Right ventricle myocardium inferior (tissue), 1 donor: ENCODE results near the gene GPR78. TPM values are rescaled to one million over a fixed set of nuclear protein-coding genes. Genes with fewer than 3 reads are reported as not detected.

Experiments
- ATAC-seq: fragments of 200-7000 bp; cut with Tn5 transposase; one replicate; pipeline ENCODE4 v1.9.1; 2020; ENCODE audit warnings: mild to moderate bottlenecking, moderate library complexity
- DNase-seq: peaks from one replicate; pipeline ENCODE4 v3.0.0; 2021; ENCODE audit errors: missing footprints
- intact Hi-C: fragments of 100-400 bp; cut with DNase I; formaldehyde crosslinking; loops from one replicate; pipeline ENCODE4 v1.11.0; 2022
- total RNA-seq: library from RNA; stranded (reverse); fragmentation: NEBNext Ultra II Directional; extraction: Animal tissue kit (Norgen Biotek cat#: 25700); gene quantifications from one replicate; pipeline ENCODE4 v1.2.1, GENCODE V29; 2021
- donor health status: DM: no; HTN: yes; CAD: no; lungs with severe emphysema.

GPR78 gene
- total RNA-seq, 1 donor from 2014 or later, result not detected

GRCh38 chr4:8581094-8581861 is 1.1 kb downstream of the GPR78 start:
- DNase-seq, result no peak
- intact Hi-C loops, result no loop called here
- peak; percentile 6 for ATAC-seq

GRCh38 chr4:8582016-8582415 is 1.8 kb downstream of the GPR78 start:
- intact Hi-C loops, result no loop called here
- ATAC-seq (no peak), DNase-seq (no peak)

GRCh38 chr4:8582436-8582835 is 2.2 kb downstream of the GPR78 start:
- ATAC-seq (no peak), DNase-seq (no peak)
- intact Hi-C loops, result no loop called here

- ATAC-seq (no peak), DNase-seq (no peak)
- intact Hi-C loops, result no loop called here
Observed at GRCh38 chr4:8582941-8583654, 2.9 kb downstream of the GPR78 start.

- no peak for DNase-seq
- intact Hi-C loops, result no loop called here
- ATAC-seq, result no peak
Observed at GRCh38 chr4:8583655-8584025, 3.4 kb downstream of the GPR78 start.

- no peak for DNase-seq
- intact Hi-C loops, result no loop called here
Observed at GRCh38 chr4:8585186-8585585, 5.0 kb downstream of the GPR78 start.

GRCh38 chr4:8585721-8586212 is 5.6 kb downstream of the GPR78 start:
- ATAC-seq (no peak), DNase-seq (no peak)
- intact Hi-C loops, result no loop called here

More at GRCh38 chr4:8585186-8585585, 5.0 kb downstream of the GPR78 start:
- ATAC-seq, result no peak

GRCh38 chr4:8586246-8586645 is 6.1 kb downstream of the GPR78 start:
- intact Hi-C loops, result no loop called here
- DNase-seq, result no peak
- ATAC-seq, result no peak

GRCh38 chr4:8586671-8587468 is 6.7 kb downstream of the GPR78 start:
- intact Hi-C loops, result no loop called here
- DNase-seq (peak; percentile 54), ATAC-seq (no peak)

GRCh38 chr4:8587469-8588195 is 7.4 kb downstream of the GPR78 start:
- no peak for DNase-seq
- no peak for ATAC-seq
- intact Hi-C loops, result no loop called here

- no peak for DNase-seq
- intact Hi-C loops, result no loop called here
- no peak for ATAC-seq
Observed at GRCh38 chr4:8588196-8588470, 7.9 kb downstream of the GPR78 start.

- DNase-seq, result no peak
- no peak for ATAC-seq
- intact Hi-C loops, result no loop called here
Observed at GRCh38 chr4:8589336-8589735, 9.1 kb downstream of the GPR78 start.

GRCh38 chr4:8589823-8590545 is 9.8 kb downstream of the GPR78 start:
- intact Hi-C loops, result loop anchor here (5.0 kb wide), 1 partner anchor 348 kb away; no protein-coding TSS in a partner anchor
- DNase-seq, result no peak
- no peak for ATAC-seq

GRCh38 chr4:8590546-8590880 is 10.3 kb downstream of the GPR78 start:
- intact Hi-C loops, result loop anchor here (5.0 kb wide), 1 partner anchor 348 kb away; no protein-coding TSS in a partner anchor
- no peak for DNase-seq
- ATAC-seq, result no peak

GRCh38 chr4:8591114-8591513 is 10.9 kb downstream of the GPR78 start:
- DNase-seq (peak; percentile 47), ATAC-seq (no peak)
- intact Hi-C loops, result loop anchor here (5.0 kb wide), 1 partner anchor 349 kb away; no protein-coding TSS in a partner anchor

- ATAC-seq, result no peak
- DNase-seq, result no peak
- intact Hi-C loops, result loop anchor here (5.0 kb wide), 1 partner anchor 349 kb away; no protein-coding TSS in a partner anchor
Observed at GRCh38 chr4:8591626-8592365, 11.6 kb downstream of the GPR78 start.
